ENCODE results near the gene CDH15. TPM values are rescaled to one million over a fixed set of nuclear protein-coding genes. Genes with fewer than 3 reads are reported as not detected.

Gene CDH15
- polyA plus RNA-seq, 1 donor, result 2.7 TPM

- no peak for DNase-seq
These were observed 27.9 kb downstream of the CDH15 start for GRCh38 chr16:89199241-89200123.

- no peak for DNase-seq
These were observed 28.7 kb downstream of the CDH15 start, which contains the start of gene SLC22A31 for GRCh38 chr16:89200124-89200849. TSS of gene SLC22A31 (minus strand) at chr16:89200537. CDS start at chr16:89200501, 36 bp downstream.

GRCh38 chr16:89200850-89201411, 29.4 kb downstream of the CDH15 start:
- DNase-seq, result no peak

- DNase-seq, result peak; percentile 69
These were observed 30.2 kb downstream of the CDH15 start for GRCh38 chr16:89201439-89202377.

- no peak for DNase-seq
These were observed 31.1 kb downstream of the CDH15 start for GRCh38 chr16:89202422-89203215.

- no peak for DNase-seq
These were observed 36.4 kb downstream of the CDH15 start for GRCh38 chr16:89207993-89208392.

GRCh38 chr16:89209522-89210044, 38.0 kb downstream of the CDH15 start:
- DNase-seq, result no peak

GRCh38 chr16:89210165-89210903, 38.8 kb downstream of the CDH15 start:
- DNase-seq, result no peak

GRCh38 chr16:89210904-89211515, 39.5 kb downstream of the CDH15 start:
- DNase-seq, result no peak

- DNase-seq, result peak; percentile 79
These were observed 45.0 kb downstream of the CDH15 start for GRCh38 chr16:89216315-89217137.

GRCh38 chr16:89217138-89217387, 45.5 kb downstream of the CDH15 start:
- DNase-seq, result no peak

GRCh38 chr16:89217388-89218191, 46.0 kb downstream of the CDH15 start, which contains the start of gene ZNF778:
TSS of gene ZNF778 (plus strand) at chr16:89217703. CDS start at chr16:89221128, 3,425 bp downstream.
- peak; percentile 73 for DNase-seq

GRCh38 chr16:89219365-89219764, 47.8 kb downstream of the CDH15 start:
- DNase-seq, result no peak

GRCh38 chr16:89221604-89222003, 50.1 kb downstream of the CDH15 start:
- no peak for DNase-seq

GRCh38 chr16:89222931-89223330, 51.4 kb downstream of the CDH15 start:
- no peak for DNase-seq

- DNase-seq, result no peak
These were observed 53.1 kb downstream of the CDH15 start for GRCh38 chr16:89224665-89225064.

GRCh38 chr16:89230255-89230654, 58.7 kb downstream of the CDH15 start:
- no peak for DNase-seq

GRCh38 chr16:89232107-89232506, 60.6 kb downstream of the CDH15 start:
- no peak for DNase-seq
